Measurements from ENCODE around the gene TUSC7.

DNA sequence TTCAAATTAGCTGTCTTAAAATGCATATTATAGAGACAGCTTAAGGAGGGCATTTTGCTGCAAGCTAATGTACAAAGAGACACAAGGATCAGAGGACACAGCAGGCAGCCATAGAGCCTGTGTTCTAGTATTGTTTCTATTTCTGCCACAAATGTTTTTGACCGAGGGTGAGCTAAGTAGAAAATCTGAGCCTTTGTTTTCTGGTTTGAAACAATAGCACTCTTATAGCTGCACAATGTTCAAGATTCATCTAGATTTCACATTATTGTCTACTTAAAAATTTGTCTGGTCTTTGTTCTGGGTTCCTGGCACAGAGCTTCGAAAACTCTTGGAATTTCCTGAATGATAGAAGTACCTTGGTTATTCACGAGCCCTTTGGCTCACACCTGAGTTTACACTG, 40.0 kb upstream of the TUSC7 start:
- TF ChIP-seq GATA2 (IDR thresholded peaks at IDR 0.05; ENCODE audit: low read depth, low read length) = no peak
- TF ChIP-seq GATA3 (IDR thresholded peaks at IDR 0.05; ENCODE audit: low read depth, low read length) = no peak
